Measurements from ENCODE around the gene ZBED4.

GRCh38 chr22:49862496-49862776, 8.8 kb downstream of the ZBED4 start:
- TF ChIP-seq CTCF (conservative IDR thresholded peaks at IDR 0.05; ENCODE audit: low read depth, low read length) (no peak), EZH2 (IDR thresholded peaks at IDR 0.05; ENCODE audit: borderline replicate concordance, low read depth, low read length, poor library complexity, severe bottlenecking) (no peak)

Measured in A673 (cell line).